Heart left ventricle (tissue), 16 donors: ENCODE measurements around the gene FRMD1. TPM values are rescaled to one million over a fixed set of nuclear protein-coding genes. Genes with fewer than 3 reads are reported as not detected.

Experiments
- ATAC-seq, 4 donors: fragments of 200-7000 bp; cut with Tn5 transposase; one replicate each; pipeline ENCODE4 v1.9.1; 2020 to 2022; ENCODE audit warnings: moderate library complexity in 4 of 4, mild to moderate bottlenecking in 3 of 4, moderate number of reproducible peaks in 1 of 4
- DNase-seq, 5 donors: peaks; one replicate each; pipeline ENCODE4 v3.0.0-alpha.2; 2020
- H3K27ac ChIP-seq, 12 donors: fragments of 200-600 bp; sonication (generic) in 4 of 12; one replicate each; pipeline versions ENCODE4 v1.5.0 to v1.8.0; 2016 to 2022; ENCODE audit warnings: mild to moderate bottlenecking in 2 of 12
- H3K27me3 ChIP-seq, 9 donors: fragments of 200-600 bp; sonication (generic) in 2 of 9; one replicate each; pipeline versions ENCODE4 v1.5.1 to v1.8.0; 2016 to 2022; ENCODE audit warnings: mild to moderate bottlenecking in 3 of 9
- H3K36me3 ChIP-seq, 9 donors: fragments of 200-600 bp; sonication (generic) in 2 of 9; one replicate each; pipeline versions ENCODE4 v1.5.0 to v1.8.0; 2018 to 2022; ENCODE audit warnings: mild to moderate bottlenecking in 2 of 9
- H3K4me1 ChIP-seq, 12 donors: fragments of 200-600 bp; sonication (generic) in 4 of 12; one replicate each; pipeline versions ENCODE4 v1.5.0 to v1.8.0; 2016 to 2022; ENCODE audit warnings: mild to moderate bottlenecking in 3 of 12
- H3K4me3 ChIP-seq, 12 donors: fragments of 200-600 bp; sonication (generic) in 4 of 12; one replicate each; pipeline versions ENCODE4 v1.5.0 to v1.8.0; 2017 to 2022; ENCODE audit warnings: mild to moderate bottlenecking in 9 of 12, moderate library complexity in 4 of 12
- H3K9me3 ChIP-seq, 12 donors: fragments of 200-600 bp; sonication (generic) in 4 of 12; one replicate each; pipeline versions ENCODE4 v1.5.0 to v1.8.0; 2016 to 2022; ENCODE audit warnings: mild to moderate bottlenecking in 1 of 12
- POLR2A ChIP-seq, 2 donors: fragments of 450-650 bp; IDR thresholded peaks; one replicate each; pipeline ENCODE4 v1.6.1; 2017; ENCODE audit warnings: antibody characterized with exemption in 2 of 2, mild to moderate bottlenecking in 2 of 2, moderate library complexity in 2 of 2
- WGBS, 4 donors: extraction: QIAGEN DNeasy Blood & Tissue Kit in 2 of 4; methylation state at CpG; one replicate each; pipeline versions ENCODE4 v1.1.5 to v1.1.7; 2013 to 2018; 5-methylcytosine and 5-hydroxymethylcytosine counted together
- intact Hi-C, 10 donors: fragments of 100-400 bp; cut with DNase I; formaldehyde crosslinking; loops; one replicate each; pipeline versions ENCODE4 v1.11.1 to v1.14.2; 2022
- polyA plus RNA-seq, 2 donors: library from polyadenylated mRNA; stranded (reverse); fragments of 200-250 nt; gene quantifications; one replicate each; pipeline ENCODE4 v1.2.3, GENCODE V29; 2013
- total RNA-seq, 9 donors: library from RNA; depleted of rRNA in 2 of 9; stranded (reverse); fragments of >200 nt in 2 of 9; fragmentation: NEBNext Ultra II Directional in 3 of 9; extraction: Animal tissue kit (Norgen Biotek cat#: 25700) in 3 of 9; gene quantifications; one replicate each; pipeline versions ENCODE4 v1.1.0 to v1.2.4, GENCODE V29; 2016 to 2023
- TF ChIP-seq, protein P1 (sequence below), 12 donors: fragments of 200-600 bp; sonication (generic) in 4 of 12; IDR thresholded peaks; one replicate each; pipeline versions ENCODE4 v1.5.0 to v1.8.0; 2018 to 2022; ENCODE audit warnings: antibody characterized with exemption in 12 of 12, mild to moderate bottlenecking in 5 of 12
- donor health status: ischemic (EF 13 %, LVEDD 7.1; RV severe dilation, severe dysfunction).
- donor health status: healthy with polysubstance abuse.
- donor health status: DM: no; HTN: yes; CAD: no.
- donor health status: DM: no; HTN: no; CAD: no.
- donor health status: ischemic (EF 25% LVEDD 6.9; RV normal size, moderate dysfunction).
- donor health status: ischemic (EF 25% LVEDD 5.7; RV mildly dilated, moderate dysfunction).
- donor health status: healthy.
- donor health status: DM: yes; HTN: yes; CAD: no.
- donor health status: ischemic (EF 35%, LVEDD 5.7; RV mildly dilated, moderate dysfunction).
- donor health status: nonischemic (EF 11% LVEDD 7.7; RV severe dilation, severe dysfunction).
- donor health status: DM: yes; HTN: yes; CAD: no.
- donor health status: PGD.
- donor health status: ischemic (EF 29% LVEDD 5.4; RV normal size, mild dysfunction).
- donor health status: nonischemic (EF 23%, LVEDD 6.1; RV moderate dilation, normal function).

Gene FRMD1
- total and polyA plus RNA-seq, 11 donors: 0.04 to 0.50 (median 0.14) TPM; not detected in 7

DNA sequence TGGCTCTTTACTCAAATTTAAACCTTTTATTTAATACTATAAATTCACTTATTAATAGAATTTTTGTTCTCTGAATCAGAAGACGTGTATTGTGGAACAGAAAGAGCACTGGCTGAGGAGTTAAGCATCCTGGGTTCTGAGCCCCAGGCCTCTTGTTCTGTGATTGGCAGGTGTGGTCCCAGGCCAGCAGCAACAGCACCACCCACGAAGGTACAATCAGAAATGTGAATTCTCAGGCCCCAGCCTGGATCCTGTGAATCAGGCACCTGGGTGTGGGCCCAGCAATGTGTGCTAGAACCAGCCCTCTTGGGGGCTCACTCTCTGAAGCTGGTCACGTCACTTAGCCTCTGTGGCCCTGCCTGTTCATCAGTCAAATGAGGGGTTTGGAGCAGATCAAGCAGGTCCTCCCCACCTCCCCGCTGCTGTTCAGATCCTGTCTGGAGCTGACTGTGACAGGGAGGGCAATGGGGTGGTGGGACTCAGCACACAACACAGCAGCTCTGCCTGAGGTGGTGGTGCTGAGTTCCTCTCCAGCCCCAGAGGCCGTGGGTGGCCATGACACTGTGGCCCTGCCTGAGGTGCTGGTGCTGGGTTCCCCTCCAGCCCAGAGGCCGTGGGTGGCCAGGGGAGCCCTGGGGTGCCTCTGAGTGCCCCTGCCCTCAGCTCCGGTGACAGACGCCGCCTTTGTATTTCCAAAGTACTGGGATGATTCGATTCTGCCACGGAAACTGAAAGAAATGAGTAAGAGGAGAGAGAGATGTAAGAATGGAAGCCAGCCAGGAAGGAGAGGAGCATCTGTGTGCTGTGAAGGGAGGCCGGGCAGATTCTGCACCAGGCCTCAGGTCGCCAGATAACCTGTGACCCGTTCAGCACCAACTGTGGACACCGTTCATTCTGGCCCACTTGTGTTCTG, 41.6 kb upstream of the FRMD1 start:
- TF ChIP-seq, protein P1, sequence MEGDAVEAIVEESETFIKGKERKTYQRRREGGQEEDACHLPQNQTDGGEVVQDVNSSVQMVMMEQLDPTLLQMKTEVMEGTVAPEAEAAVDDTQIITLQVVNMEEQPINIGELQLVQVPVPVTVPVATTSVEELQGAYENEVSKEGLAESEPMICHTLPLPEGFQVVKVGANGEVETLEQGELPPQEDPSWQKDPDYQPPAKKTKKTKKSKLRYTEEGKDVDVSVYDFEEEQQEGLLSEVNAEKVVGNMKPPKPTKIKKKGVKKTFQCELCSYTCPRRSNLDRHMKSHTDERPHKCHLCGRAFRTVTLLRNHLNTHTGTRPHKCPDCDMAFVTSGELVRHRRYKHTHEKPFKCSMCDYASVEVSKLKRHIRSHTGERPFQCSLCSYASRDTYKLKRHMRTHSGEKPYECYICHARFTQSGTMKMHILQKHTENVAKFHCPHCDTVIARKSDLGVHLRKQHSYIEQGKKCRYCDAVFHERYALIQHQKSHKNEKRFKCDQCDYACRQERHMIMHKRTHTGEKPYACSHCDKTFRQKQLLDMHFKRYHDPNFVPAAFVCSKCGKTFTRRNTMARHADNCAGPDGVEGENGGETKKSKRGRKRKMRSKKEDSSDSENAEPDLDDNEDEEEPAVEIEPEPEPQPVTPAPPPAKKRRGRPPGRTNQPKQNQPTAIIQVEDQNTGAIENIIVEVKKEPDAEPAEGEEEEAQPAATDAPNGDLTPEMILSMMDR (IDR thresholded peaks at IDR 0.05): no peak
- no peak for TF ChIP-seq POLR2A (IDR thresholded peaks at IDR 0.05)
- H3K9me3 ChIP-seq: no peaks in the 10 kb centered on the region
- ATAC-seq: no peak
- H3K36me3 ChIP-seq: no peaks in the 10 kb centered on the region
- DNase-seq: peak in 1 of 5 donors; percentile 5
- no peaks in the 10 kb centered on the region for H3K27me3 ChIP-seq
- intact Hi-C loops: loop anchor here in 1 of 10 donors (2.0 kb wide), 1 partner anchor 206 kb away; no protein-coding TSS in a partner anchor
- H3K27ac ChIP-seq: no peak overlapping the region
- WGBS, 4 donors: 88 to 97% (median 90%) methylated on average over 12 to 15 of the region's 15 CpGs
- H3K4me3 ChIP-seq: no peak overlapping the region
- H3K4me1 ChIP-seq: no peaks in the 10 kb centered on the region

DNA sequence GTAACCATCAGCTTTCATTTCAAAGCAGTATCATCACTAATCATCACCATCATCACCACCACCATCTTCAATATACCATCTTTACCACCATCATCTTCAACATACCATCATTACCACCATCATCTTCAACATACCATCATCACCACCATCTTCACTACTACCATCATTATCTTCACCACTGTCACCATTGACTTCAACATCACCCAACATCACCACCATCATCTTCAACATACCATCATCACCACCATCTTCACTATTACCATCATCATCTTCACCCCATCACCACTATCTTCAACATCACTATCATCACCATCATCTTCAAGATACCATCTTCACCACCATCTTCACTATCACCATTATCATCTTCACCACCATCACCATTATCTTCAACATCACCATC, 40.5 kb upstream of the FRMD1 start:
- TF ChIP-seq, protein P1 (IDR thresholded peaks at IDR 0.05): no peak
- no peak for TF ChIP-seq POLR2A (IDR thresholded peaks at IDR 0.05)

GRCh38 chr6:168118935-168119334, 39.9 kb upstream of the FRMD1 start:
- ATAC-seq (no peak), DNase-seq (no peak)
- Histone ChIP-seq H3K27me3 (no peaks in the 10 kb centered on the region), H3K27ac (no peak overlapping the region), H3K36me3 (no peaks in the 10 kb centered on the region), H3K4me1 (no peaks in the 10 kb centered on the region), H3K4me3 (no peak overlapping the region), H3K9me3 (no peaks in the 10 kb centered on the region)
- intact Hi-C loops: loop anchor here in 8 of 10 donors (2.0 to 5.0 kb wide), 4 partner anchors 57 to 212 kb away; no protein-coding TSS in a partner anchor
- 93 to 95% (median 94%) methylated on average over 7 of the region's 7 CpGs for WGBS, 4 donors
- no peak for TF ChIP-seq POLR2A (IDR thresholded peaks at IDR 0.05)
- TF ChIP-seq, protein P1 (IDR thresholded peaks at IDR 0.05): no peak

More for the DNA sequence above, 40.5 kb upstream of the FRMD1 start:
- Histone ChIP-seq H3K4me3 (no peak overlapping the region), H3K36me3 (no peaks in the 10 kb centered on the region), H3K4me1 (no peaks in the 10 kb centered on the region), H3K27ac (no peak overlapping the region), H3K27me3 (no peaks in the 10 kb centered on the region), H3K9me3 (no peaks in the 10 kb centered on the region)
- DNase-seq (no peak), ATAC-seq (no peak)
- intact Hi-C loops: loop anchor here in 8 of 10 donors (2.0 to 5.0 kb wide), 4 partner anchors 57 to 213 kb away; no protein-coding TSS in a partner anchor

DNA sequence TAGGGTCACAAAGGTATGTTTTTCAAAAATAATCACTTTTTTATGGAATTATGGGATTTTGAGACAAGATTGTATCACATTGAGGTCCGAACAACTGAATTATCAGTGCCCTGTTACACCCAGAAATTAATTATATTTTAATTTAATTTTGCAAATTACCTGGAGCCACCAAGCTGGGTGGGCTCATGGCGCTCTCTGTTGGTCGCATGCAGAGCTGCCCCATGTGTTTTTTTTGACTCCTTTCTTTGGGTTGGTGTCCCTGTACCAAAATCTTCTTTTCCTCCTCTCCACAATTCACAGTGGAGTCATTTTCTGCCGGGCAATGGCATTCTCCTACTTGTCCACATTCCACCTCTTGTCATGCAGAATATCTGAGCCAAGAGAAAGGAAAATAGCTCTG, 38.9 kb upstream of the FRMD1 start:
- Histone ChIP-seq H3K27me3 (no peaks in the 10 kb centered on the region), H3K36me3 (no peaks in the 10 kb centered on the region), H3K4me3 (no peak overlapping the region), H3K9me3 (no peaks in the 10 kb centered on the region), H3K4me1 (no peaks in the 10 kb centered on the region), H3K27ac (no peak overlapping the region)
- ATAC-seq (peak in 1 of 4 donors; percentile 34), DNase-seq (peak in 1 of 5 donors; percentile 9)
- no peak for TF ChIP-seq POLR2A (IDR thresholded peaks at IDR 0.05)
- TF ChIP-seq, protein P1 (IDR thresholded peaks at IDR 0.05): peak; percentile 38 to 68 (median 59)
- intact Hi-C loops: loop anchor here in 8 of 10 donors (2.0 to 5.0 kb wide), 4 partner anchors 56 to 211 kb away; no protein-coding TSS in a partner anchor
- WGBS, 4 donors: 64 to 71% (median 67%) methylated on average over 4 of the region's 4 CpGs
